Jurkat, Clone E6-1 (cell line): ENCODE results near the gene D2HGDH.

ENCODE experiments used
- DNase-seq: peaks from one replicate; pipeline ENCODE4 v3.0.0-alpha.2; 2011; ENCODE audit warnings: low read depth, low spot score
- H3K4me3 ChIP-seq: 2 replicates; pipeline ENCODE4 v1.5.1; 2011; ENCODE audit warnings: mild to moderate bottlenecking, low read length, control low read depth, moderate library complexity

The D2HGDH gene

GRCh38 chr2:241763551-241764274, 29.3 kb downstream of the D2HGDH start:
- no peak for DNase-seq
- H3K4me3 ChIP-seq = no peak overlapping the region

- H3K4me3 ChIP-seq = no peak overlapping the region
- no peak for DNase-seq
Measured at GRCh38 chr2:241764275-241765241, 30.1 kb downstream of the D2HGDH start.

- DNase-seq = no peak
- H3K4me3 ChIP-seq = no peak overlapping the region
Measured at GRCh38 chr2:241767464-241768250, 33.2 kb downstream of the D2HGDH start.

DNA sequence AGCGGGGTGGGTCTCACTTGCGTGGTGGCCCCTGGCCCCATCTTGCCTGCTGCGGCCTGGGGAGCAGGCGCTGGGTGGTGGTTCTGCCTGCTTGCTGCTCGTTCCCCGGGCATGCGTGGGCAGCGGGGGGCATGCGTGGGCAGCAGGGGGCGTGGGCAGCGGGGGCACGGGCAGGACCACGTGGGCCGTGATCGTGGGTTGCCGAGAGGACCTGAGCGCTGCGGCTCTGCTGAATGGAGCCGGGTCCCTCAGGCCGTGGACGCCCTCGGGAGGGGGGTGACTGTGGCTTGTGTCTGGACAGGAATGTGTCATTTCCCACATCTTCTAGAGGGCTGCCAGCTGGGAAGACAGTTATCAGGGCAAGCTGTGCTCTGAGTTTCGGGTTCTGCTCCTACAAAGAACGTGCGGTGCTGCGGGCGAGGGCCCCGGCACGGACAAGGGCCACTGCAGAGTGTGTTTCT, 33.9 kb downstream of the D2HGDH start:
- H3K4me3 ChIP-seq = no peak overlapping the region
- no peak for DNase-seq

DNA sequence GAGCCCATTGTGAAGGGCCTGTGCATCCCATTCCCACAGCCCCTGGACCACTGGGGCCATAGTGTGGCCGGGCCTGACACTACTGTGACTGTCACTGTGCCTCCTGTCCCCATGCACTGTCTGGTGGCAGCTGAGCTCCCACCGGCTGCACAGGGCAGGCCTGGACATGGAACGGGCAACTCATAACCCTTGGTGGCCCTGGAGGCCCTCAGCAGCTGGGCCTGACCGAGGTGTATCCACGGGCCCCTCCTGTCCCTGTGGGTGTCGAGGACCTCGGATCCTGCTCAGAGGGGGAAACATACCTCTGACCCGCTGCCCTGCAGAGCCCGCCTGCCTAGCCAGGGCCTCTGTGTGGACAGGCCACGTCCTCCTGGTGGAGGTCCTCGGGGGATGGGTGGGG, 34.4 kb downstream of the D2HGDH start:
- H3K4me3 ChIP-seq = no peak overlapping the region
- no peak for DNase-seq

- no peak for DNase-seq
- no peak overlapping the region for H3K4me3 ChIP-seq
Measured at GRCh38 chr2:241769819-241770184, 35.4 kb downstream of the D2HGDH start.

GRCh38 chr2:241770185-241770935, 35.9 kb downstream of the D2HGDH start:
- H3K4me3 ChIP-seq = no peak overlapping the region
- no peak for DNase-seq

- no peak overlapping the region for H3K4me3 ChIP-seq
- DNase-seq = no peak
Measured at GRCh38 chr2:241770936-241771285, 36.5 kb downstream of the D2HGDH start.

DNA sequence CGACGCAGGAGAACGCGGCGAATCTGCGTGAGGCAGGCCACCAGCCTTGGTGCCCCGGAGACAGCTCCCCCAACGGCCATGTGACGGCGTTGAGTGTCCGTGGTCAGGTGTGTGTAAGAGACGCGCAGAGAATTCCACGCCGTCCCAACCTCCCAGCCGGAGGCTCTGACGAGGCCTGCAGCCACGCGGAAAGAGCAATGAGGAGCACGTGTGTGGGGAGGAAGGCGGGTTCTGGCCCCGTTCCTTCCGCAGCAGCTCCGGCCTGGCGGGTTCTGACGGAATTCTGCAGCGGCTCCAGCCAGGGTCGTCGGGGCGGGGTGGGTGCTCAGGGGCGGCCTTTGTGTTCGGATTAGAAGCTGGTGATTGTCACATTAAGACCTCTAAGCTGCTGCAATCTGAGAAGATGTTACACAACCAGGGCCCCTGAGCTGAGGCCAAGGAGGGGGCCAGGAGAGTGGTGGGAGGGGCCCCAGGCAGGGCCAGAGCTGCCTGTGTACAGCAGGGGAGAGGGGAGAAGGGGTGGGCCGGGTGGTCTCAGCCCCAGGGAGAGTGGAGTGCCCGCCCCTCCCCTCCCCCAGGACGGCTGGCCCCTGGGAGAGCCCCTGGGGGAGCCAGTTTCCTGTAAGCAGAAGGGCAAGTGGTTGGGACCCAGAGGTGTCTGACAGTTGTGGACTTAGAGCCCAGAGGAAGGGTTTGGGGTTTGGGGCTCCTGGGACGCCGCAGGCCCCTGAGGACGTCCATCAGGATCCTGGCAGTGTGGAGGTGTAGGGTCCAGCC, 37.0 kb downstream of the D2HGDH start:
- no peak for DNase-seq
- H3K4me3 ChIP-seq = no peak overlapping the region

DNA sequence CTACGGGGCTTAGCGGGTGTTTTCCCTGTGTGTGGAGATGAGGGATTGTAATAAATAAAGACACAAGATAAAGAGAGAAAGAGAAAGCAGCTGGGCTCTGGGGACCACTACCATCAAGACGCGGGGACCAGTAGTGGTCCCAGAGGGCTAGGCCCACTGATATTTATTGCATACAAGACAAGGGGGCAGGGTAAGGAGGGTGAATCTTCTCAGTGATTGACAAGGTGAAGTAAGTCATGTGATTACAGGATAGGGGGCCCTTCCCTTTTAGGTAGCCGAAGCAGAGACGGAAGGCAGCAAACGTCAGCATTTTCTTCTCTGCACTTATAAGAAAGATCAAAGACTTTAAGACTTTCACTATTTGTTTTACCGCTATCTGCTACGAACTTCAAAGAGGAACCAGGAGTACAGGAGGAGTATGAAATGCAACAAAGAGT, 37.7 kb downstream of the D2HGDH start:
- DNase-seq = no peak
- no peak overlapping the region for H3K4me3 ChIP-seq

DNA sequence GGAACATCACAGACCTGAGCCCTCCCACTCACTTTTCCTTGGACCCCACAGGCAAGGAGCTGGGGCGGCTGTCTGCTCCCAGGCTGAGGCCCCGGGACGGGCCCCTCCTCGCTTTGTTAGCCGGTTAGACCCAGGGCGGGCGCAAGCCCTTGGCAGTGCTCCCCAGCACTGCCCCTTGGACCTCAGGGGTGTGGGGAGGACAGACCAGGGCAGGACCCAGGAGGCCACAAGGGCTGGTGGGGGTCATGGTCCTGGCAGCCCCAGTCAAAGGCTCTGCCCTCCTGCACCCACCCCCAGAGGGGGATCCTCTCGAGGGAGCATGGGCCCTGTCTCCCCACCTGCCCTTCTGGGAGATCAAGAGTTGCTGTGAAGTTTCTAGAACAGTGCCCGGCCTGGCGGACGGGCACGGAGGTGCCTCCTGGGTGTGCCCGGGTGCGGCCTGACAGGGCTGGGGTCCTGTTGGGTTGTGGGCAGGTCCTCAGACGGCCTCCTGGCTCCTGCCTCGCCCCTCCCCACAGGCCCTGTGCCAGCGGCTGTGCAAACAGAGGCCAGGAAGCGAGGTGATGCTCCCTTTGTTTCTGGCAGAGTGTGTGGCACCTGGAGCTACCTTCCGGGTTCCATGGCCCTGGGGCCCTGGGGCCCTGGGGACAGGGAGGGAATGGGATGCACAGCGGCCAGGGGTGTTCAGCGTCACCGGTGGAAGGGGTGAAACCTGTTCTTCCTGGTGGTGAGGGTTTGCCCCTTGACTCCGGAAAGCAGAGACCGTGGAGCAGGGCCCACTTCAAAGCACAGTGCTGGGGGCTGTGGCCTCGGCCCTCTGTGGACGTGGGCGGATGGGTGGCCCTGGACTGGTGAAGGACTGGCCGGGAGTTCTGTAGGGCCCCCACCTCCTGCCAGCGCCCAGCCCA, 39.3 kb downstream of the D2HGDH start:
- no peak for DNase-seq
- H3K4me3 ChIP-seq = no peak overlapping the region

DNA sequence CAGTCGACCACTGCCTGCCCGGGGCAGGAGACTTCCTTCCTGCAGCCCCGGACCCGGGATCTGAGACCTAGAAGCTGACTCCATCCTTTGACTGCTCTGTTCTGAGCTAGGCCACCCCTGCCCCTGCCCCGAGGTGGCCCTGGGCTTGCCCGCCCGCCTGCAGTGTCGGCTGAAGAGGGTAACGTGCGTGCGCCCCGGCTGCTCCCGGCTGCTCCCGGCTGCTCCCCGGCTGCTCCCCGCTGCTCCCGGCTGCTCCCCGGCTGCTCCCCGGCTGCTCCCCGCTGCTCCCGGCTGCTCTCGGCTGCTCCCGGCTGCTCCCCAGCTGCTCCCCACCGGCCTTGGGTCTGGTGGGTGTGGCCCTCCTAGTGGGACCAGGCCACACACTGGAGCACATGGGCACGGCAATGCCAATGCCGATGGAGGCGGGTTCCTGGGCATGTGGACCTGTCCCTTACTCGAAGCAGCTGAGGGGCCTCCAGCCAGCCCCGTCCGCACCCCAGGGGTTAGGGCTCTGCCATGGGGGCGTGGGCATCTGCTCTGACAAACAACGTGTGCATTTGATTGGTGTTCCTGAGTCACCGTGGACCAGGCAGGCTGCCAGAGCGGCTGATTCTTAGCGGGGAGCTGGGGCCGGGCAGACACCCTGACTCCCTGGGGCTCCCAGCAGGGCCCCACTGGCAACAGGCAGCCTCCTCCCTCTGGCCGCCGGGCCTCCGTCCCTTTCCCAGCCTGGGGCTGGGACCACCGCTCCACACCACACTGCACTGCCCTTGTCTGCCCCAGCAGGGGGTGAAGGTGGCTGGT, 40.2 kb downstream of the D2HGDH start:
- DNase-seq = no peak
- no peak overlapping the region for H3K4me3 ChIP-seq

GRCh38 chr2:241775223-241776177, 41.1 kb downstream of the D2HGDH start:
- DNase-seq = no peak
- no peak overlapping the region for H3K4me3 ChIP-seq

- no peak for DNase-seq
- no peak within 1 kb of the TSS for H3K4me3 ChIP-seq
Measured at GRCh38 chr2:241776336-241777169, 42.1 kb downstream of the D2HGDH start, which contains the start of gene GAL3ST2. Gene GAL3ST2, plus strand, starts transcription at chr2:241776822. Its CDS starts 134 bp downstream, at chr2:241776956.
